Measurements from ENCODE around the gene SERINC2. TPM values are rescaled to one million over a fixed set of nuclear protein-coding genes. Genes with fewer than 3 reads are reported as not detected.

SERINC2 gene
- total and polyA plus RNA-seq, 2 experiments from 2014 or later, result 20.5 to 23.3 TPM

DNA sequence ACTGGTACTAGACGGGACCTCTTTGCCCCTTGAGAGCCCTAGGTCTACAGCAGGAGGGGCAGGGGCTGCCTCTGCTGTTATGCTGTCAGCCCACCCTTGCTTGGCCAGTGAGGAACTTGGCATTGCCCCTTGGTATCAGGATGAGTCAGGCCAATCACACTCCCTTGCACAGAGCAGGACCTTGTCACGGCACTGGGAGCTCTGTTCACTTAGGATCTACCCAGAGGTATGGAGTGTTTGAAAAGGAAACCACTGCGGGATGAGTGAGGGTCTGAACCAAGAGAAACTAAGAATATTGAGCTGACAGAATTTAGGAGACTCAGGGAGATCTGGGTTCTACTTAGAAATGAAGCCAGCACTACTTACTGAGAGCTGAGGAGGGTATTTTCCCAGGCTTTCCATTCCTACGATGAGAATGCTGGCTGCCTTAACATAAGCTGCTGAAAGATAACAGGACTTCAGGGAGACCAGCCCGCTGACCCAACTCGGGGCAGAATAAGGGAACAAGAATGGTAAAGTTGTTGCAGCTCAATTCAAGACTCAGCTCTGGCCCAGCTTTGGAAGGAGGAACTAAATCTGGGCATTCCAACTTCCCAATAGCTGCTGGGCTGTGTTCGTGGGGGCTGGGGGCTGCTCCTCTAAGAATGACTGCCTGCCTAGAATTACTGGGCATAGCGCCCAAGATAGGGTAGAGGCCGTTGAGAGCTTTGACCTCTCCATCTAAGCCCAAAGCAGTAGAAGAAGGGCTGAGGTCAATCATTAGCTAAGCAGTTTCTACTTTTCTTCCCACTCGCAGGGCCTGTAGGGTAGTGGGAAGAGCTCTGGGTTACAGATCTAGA is 41.7 kb upstream of the SERINC2 start (continued):
- TF ChIP-seq, protein P1, sequence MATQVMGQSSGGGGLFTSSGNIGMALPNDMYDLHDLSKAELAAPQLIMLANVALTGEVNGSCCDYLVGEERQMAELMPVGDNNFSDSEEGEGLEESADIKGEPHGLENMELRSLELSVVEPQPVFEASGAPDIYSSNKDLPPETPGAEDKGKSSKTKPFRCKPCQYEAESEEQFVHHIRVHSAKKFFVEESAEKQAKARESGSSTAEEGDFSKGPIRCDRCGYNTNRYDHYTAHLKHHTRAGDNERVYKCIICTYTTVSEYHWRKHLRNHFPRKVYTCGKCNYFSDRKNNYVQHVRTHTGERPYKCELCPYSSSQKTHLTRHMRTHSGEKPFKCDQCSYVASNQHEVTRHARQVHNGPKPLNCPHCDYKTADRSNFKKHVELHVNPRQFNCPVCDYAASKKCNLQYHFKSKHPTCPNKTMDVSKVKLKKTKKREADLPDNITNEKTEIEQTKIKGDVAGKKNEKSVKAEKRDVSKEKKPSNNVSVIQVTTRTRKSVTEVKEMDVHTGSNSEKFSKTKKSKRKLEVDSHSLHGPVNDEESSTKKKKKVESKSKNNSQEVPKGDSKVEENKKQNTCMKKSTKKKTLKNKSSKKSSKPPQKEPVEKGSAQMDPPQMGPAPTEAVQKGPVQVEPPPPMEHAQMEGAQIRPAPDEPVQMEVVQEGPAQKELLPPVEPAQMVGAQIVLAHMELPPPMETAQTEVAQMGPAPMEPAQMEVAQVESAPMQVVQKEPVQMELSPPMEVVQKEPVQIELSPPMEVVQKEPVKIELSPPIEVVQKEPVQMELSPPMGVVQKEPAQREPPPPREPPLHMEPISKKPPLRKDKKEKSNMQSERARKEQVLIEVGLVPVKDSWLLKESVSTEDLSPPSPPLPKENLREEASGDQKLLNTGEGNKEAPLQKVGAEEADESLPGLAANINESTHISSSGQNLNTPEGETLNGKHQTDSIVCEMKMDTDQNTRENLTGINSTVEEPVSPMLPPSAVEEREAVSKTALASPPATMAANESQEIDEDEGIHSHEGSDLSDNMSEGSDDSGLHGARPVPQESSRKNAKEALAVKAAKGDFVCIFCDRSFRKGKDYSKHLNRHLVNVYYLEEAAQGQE (IDR thresholded peaks at IDR 0.05; ENCODE audit: unreplicated experiment), result no peak

DNA sequence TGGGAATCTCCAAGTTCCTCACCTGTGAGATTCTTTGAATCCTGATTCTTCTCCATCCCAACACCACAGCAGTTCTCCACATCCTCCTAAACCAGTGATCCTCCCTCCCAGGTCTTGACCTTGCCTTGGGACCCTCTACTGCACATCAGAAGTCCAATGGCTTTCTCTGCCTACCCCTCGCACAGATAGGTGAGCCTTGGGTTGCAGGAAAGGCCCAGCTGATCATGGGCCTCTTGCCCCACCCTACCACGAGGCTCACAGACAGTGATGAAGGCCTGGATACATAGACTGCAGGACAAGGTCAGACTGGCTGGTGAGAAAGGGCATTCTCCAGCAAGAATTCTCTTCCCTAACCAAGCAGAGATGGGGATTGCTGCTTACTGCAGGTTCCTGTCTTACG is 41.0 kb upstream of the SERINC2 start:
- peaks cover 49% of the 10 kb centered on the region for H3K4me1 Mint-ChIP-seq
- H3K9me3 Mint-ChIP-seq, result no peaks in the 10 kb centered on the region
- Histone ChIP-seq H4K20me1 (replicated peaks; ENCODE audit: insufficient read depth) (no peaks in the 10 kb centered on the region), H2AFZ (no peak overlapping the region), H3K4me3 (peak overlapping the region; percentile 81), H3K4me1 (ENCODE audit: insufficient read depth) (peaks cover 38% of the 10 kb centered on the region), H3K36me3 (ENCODE audit: insufficient read depth) (no peaks in the 10 kb centered on the region), H3F3A (replicated peaks; ENCODE audit: low read depth) (peaks cover 18% of the 10 kb centered on the region; the same call in 1 of the 2 replicates), H3K79me2 (replicated peaks; ENCODE audit: insufficient read depth) (no peaks in the 10 kb centered on the region), H3K27ac (ENCODE audit: low read depth) (no peak overlapping the region), H3K27me3 (ENCODE audit: insufficient read depth) (no peaks in the 10 kb centered on the region), H3K9me2 (ENCODE audit: insufficient read depth) (no peaks in the 10 kb centered on the region), H3K4me2 (peak overlapping the region; percentile 99)
- ATAC-seq, result no peak
- peak overlapping the region; percentile 78 for H3K4me3 Mint-ChIP-seq
- no peak for DNase-seq (ENCODE audit: low spot score)
- peaks cover 14% of the 10 kb centered on the region for H3K27me3 Mint-ChIP-seq (ENCODE audit: insufficient read depth, low read depth, poor library complexity)
- H3K36me3 Mint-ChIP-seq (ENCODE audit: low read depth), result peaks cover 8% of the 10 kb centered on the region; the same call in 1 of the 3 replicates
- H3K27ac Mint-ChIP-seq, result no peak overlapping the region
- TF ChIP-seq EZH2phosphoT487 (IDR thresholded peaks at IDR 0.05; ENCODE audit: unreplicated experiment) (no peak), CREB1 (CRISPR knock-in tag; IDR thresholded peaks at IDR 0.05; ENCODE audit: low read depth) (no peak), NANOG (IDR thresholded peaks at IDR 0.05; ENCODE audit: borderline replicate concordance) (no peak), EZH2 (IDR thresholded peaks at IDR 0.05; ENCODE audit: low read depth, unreplicated experiment) (no peak), STAT1 (IDR thresholded peaks at IDR 0.05; ENCODE audit: unreplicated experiment) (no peak), ZNF331 (CRISPR knock-in tag; IDR thresholded peaks at IDR 0.05; ENCODE audit: low read depth) (no peak)
- TF ChIP-seq, protein P2, sequence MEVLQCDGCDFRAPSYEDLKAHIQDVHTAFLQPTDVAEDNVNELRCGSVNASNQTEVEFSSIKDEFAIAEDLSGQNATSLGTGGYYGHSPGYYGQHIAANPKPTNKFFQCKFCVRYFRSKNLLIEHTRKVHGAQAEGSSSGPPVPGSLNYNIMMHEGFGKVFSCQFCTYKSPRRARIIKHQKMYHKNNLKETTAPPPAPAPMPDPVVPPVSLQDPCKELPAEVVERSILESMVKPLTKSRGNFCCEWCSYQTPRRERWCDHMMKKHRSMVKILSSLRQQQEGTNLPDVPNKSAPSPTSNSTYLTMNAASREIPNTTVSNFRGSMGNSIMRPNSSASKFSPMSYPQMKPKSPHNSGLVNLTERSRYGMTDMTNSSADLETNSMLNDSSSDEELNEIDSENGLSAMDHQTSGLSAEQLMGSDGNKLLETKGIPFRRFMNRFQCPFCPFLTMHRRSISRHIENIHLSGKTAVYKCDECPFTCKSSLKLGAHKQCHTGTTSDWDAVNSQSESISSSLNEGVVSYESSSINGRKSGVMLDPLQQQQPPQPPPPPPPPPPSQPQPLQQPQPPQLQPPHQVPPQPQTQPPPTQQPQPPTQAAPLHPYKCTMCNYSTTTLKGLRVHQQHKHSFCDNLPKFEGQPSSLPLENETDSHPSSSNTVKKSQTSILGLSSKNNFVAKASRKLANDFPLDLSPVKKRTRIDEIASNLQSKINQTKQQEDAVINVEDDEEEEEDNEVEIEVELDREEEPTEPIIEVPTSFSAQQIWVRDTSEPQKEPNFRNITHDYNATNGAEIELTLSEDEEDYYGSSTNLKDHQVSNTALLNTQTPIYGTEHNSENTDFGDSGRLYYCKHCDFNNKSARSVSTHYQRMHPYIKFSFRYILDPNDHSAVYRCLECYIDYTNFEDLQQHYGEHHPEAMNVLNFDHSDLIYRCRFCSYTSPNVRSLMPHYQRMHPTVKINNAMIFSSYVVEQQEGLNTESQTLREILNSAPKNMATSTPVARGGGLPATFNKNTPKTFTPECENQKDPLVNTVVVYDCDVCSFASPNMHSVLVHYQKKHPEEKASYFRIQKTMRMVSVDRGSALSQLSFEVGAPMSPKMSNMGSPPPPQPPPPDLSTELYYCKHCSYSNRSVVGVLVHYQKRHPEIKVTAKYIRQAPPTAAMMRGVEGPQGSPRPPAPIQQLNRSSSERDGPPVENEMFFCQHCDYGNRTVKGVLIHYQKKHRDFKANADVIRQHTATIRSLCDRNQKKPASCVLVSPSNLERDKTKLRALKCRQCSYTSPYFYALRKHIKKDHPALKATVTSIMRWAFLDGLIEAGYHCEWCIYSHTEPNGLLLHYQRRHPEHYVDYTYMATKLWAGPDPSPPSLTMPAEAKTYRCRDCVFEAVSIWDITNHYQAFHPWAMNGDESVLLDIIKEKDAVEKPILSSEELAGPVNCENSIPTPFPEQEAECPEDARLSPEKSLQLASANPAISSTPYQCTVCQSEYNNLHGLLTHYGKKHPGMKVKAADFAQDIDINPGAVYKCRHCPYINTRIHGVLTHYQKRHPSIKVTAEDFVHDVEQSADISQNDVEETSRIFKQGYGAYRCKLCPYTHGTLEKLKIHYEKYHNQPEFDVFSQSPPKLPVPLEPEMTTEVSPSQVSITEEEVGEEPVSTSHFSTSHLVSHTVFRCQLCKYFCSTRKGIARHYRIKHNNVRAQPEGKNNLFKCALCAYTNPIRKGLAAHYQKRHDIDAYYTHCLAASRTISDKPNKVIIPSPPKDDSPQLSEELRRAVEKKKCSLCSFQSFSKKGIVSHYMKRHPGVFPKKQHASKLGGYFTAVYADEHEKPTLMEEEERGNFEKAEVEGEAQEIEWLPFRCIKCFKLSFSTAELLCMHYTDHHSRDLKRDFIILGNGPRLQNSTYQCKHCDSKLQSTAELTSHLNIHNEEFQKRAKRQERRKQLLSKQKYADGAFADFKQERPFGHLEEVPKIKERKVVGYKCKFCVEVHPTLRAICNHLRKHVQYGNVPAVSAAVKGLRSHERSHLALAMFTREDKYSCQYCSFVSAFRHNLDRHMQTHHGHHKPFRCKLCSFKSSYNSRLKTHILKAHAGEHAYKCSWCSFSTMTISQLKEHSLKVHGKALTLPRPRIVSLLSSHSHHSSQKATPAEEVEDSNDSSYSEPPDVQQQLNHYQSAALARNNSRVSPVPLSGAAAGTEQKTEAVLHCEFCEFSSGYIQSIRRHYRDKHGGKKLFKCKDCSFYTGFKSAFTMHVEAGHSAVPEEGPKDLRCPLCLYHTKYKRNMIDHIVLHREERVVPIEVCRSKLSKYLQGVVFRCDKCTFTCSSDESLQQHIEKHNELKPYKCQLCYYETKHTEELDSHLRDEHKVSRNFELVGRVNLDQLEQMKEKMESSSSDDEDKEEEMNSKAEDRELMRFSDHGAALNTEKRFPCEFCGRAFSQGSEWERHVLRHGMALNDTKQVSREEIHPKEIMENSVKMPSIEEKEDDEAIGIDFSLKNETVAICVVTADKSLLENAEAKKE (CRISPR knock-in tag; IDR thresholded peaks at IDR 0.05), result no peak
- TF ChIP-seq, protein P3, sequence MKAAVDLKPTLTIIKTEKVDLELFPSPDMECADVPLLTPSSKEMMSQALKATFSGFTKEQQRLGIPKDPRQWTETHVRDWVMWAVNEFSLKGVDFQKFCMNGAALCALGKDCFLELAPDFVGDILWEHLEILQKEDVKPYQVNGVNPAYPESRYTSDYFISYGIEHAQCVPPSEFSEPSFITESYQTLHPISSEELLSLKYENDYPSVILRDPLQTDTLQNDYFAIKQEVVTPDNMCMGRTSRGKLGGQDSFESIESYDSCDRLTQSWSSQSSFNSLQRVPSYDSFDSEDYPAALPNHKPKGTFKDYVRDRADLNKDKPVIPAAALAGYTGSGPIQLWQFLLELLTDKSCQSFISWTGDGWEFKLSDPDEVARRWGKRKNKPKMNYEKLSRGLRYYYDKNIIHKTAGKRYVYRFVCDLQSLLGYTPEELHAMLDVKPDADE (IDR thresholded peaks at IDR 0.05), result no peak
- TF ChIP-seq, protein P1 (IDR thresholded peaks at IDR 0.05; ENCODE audit: unreplicated experiment), result no peak

Measured in GM23338 (cell line).